Vagina (tissue), 2 donors: Measurements from ENCODE around the gene UBE2E3.

Source experiments
- POLR2A ChIP-seq, 2 donors: fragments of 450-650 bp; IDR thresholded peaks; one replicate each; pipeline ENCODE4 v1.6.1; 2017; ENCODE audit warnings: antibody characterized with exemption in 2 of 2, mild to moderate bottlenecking in 2 of 2, moderate library complexity in 2 of 2
- TF ChIP-seq, protein P1 (sequence below), 3 experiments: fragments of 450-650 bp in 2 of 3; fragments of 200-600 bp in 1 of 3; sonication (generic) in 1 of 3; IDR thresholded peaks; one replicate each; pipeline ENCODE4 v1.5.1; 2017 to 2019; ENCODE audit warnings: antibody characterized with exemption in 3 of 3, mild to moderate bottlenecking in 2 of 3, moderate library complexity in 2 of 3

DNA sequence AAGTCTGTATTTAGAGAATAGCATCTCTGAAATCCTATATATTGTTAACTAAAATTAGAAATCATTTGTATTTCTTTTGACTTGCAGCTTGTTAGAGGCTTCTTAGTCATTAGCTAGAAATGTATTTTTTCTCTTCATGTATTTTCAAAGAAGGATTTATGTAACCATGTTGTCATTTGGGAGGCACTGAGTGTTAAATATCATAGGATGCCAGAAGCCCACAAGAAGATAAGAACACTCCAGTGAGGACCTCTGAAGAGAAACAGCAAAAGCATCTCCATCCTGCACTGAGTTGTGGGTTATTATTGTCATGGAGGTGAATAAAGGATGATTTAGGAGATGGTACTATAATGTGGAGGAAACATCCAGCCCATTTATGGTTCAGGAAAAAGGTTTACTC is 93.5 kb downstream of the UBE2E3 start:
- TF ChIP-seq, protein P1, sequence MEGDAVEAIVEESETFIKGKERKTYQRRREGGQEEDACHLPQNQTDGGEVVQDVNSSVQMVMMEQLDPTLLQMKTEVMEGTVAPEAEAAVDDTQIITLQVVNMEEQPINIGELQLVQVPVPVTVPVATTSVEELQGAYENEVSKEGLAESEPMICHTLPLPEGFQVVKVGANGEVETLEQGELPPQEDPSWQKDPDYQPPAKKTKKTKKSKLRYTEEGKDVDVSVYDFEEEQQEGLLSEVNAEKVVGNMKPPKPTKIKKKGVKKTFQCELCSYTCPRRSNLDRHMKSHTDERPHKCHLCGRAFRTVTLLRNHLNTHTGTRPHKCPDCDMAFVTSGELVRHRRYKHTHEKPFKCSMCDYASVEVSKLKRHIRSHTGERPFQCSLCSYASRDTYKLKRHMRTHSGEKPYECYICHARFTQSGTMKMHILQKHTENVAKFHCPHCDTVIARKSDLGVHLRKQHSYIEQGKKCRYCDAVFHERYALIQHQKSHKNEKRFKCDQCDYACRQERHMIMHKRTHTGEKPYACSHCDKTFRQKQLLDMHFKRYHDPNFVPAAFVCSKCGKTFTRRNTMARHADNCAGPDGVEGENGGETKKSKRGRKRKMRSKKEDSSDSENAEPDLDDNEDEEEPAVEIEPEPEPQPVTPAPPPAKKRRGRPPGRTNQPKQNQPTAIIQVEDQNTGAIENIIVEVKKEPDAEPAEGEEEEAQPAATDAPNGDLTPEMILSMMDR (IDR thresholded peaks at IDR 0.05), result no peak
- TF ChIP-seq POLR2A (IDR thresholded peaks at IDR 0.05), result no peak
